Measurements from ENCODE around the gene TCL1B. TPM values are rescaled to one million over a fixed set of nuclear protein-coding genes. Genes with fewer than 3 reads are reported as not detected.
"Not testable (repeated sequence)": the region's sequence is repeated elsewhere in the genome, so short reads cannot be mapped to it uniquely, and the experiment has no call there.

The TCL1B gene
- total RNA-seq, 1 donor from 2014 or later, result not detected

- intact Hi-C loops (cut with DNase I), result no loop called here
- ATAC-seq, result no peak
- DNase-seq (ENCODE audit: low spot score), result no peak
Measured at GRCh38 chr14:95697764-95698163, 11.5 kb downstream of the TCL1B start.

- ATAC-seq (no peak), DNase-seq (ENCODE audit: low spot score) (no peak)
- intact Hi-C loops (cut with DNase I), result no loop called here
Measured at GRCh38 chr14:95698287-95698686, 12.1 kb downstream of the TCL1B start.

- ATAC-seq, result no peak
- intact Hi-C loops (cut with DNase I), result no loop called here
- DNase-seq (ENCODE audit: low spot score), result no peak
Measured at GRCh38 chr14:95699412-95699811, 13.2 kb downstream of the TCL1B start.

GRCh38 chr14:95700221-95700976 is 14.2 kb downstream of the TCL1B start:
- ATAC-seq (no peak), DNase-seq (ENCODE audit: low spot score) (no peak)
- intact Hi-C loops (cut with DNase I), result no loop called here

- no peak for DNase-seq (ENCODE audit: low spot score)
- intact Hi-C loops (cut with DNase I), result no loop called here
- ATAC-seq, result no peak
Measured at GRCh38 chr14:95701846-95702221, 15.6 kb downstream of the TCL1B start.

- DNase-seq (ENCODE audit: low spot score) (no peak), ATAC-seq (no peak)
- intact Hi-C loops (cut with DNase I), result no loop called here
Measured at GRCh38 chr14:95703341-95703740, 17.1 kb downstream of the TCL1B start.

- intact Hi-C loops (cut with DNase I), result no loop called here
- no peak for DNase-seq (ENCODE audit: low spot score)
- no peak for ATAC-seq
Measured at GRCh38 chr14:95703805-95704204, 17.6 kb downstream of the TCL1B start.

GRCh38 chr14:95705518-95705917 is 19.3 kb downstream of the TCL1B start:
- intact Hi-C loops (cut with DNase I), result no loop called here

GRCh38 chr14:95707327-95707726 is 21.1 kb downstream of the TCL1B start:
- no peak for DNase-seq (ENCODE audit: low spot score)
- ATAC-seq, result no peak
- intact Hi-C loops (cut with DNase I), result no loop called here

More at GRCh38 chr14:95705518-95705917, 19.3 kb downstream of the TCL1B start:
- ATAC-seq, result no peak
- no peak for DNase-seq (ENCODE audit: low spot score)

GRCh38 chr14:95710106-95710505 is 23.9 kb downstream of the TCL1B start:
- ATAC-seq, result no peak
- DNase-seq (ENCODE audit: low spot score), result no peak
- intact Hi-C loops (cut with DNase I), result no loop called here

- ATAC-seq (no peak), DNase-seq (ENCODE audit: low spot score) (no peak)
- intact Hi-C loops (cut with DNase I), result no loop called here
Measured at GRCh38 chr14:95711476-95712176, 25.4 kb downstream of the TCL1B start.

GRCh38 chr14:95712398-95712797 is 26.2 kb downstream of the TCL1B start:
- intact Hi-C loops (cut with DNase I), result no loop called here
- DNase-seq (ENCODE audit: low spot score) (no peak), ATAC-seq (no peak)

- DNase-seq (ENCODE audit: low spot score), result no peak
- ATAC-seq, result no peak
- intact Hi-C loops (cut with DNase I), result no loop called here
Measured at GRCh38 chr14:95713596-95714371, 27.6 kb downstream of the TCL1B start, which contains the start of gene TCL1A. TCL1A (minus strand) TSS chr14:95714125; CDS start chr14:95714066, 59 bp downstream.

GRCh38 chr14:95722525-95723190 is 36.4 kb downstream of the TCL1B start:
- DNase-seq (ENCODE audit: low spot score), result no peak
- intact Hi-C loops (cut with DNase I), result no loop called here
- ATAC-seq, result no peak

GRCh38 chr14:95725685-95726336 is 39.6 kb downstream of the TCL1B start:
- ATAC-seq (no peak), DNase-seq (ENCODE audit: low spot score) (no peak)
- intact Hi-C loops (cut with DNase I), result no loop called here

- intact Hi-C loops (cut with DNase I), result no loop called here
- DNase-seq (ENCODE audit: low spot score) (no peak), ATAC-seq (no peak)
Measured at GRCh38 chr14:95727056-95727700, 41.0 kb downstream of the TCL1B start.

GRCh38 chr14:95729402-95730028 is 43.3 kb downstream of the TCL1B start:
- ATAC-seq; intact Hi-C loops (cut with DNase I); DNase-seq (ENCODE audit: low spot score): not testable (repeated sequence)

- DNase-seq (ENCODE audit: low spot score) (no peak), ATAC-seq (no peak)
- intact Hi-C loops (cut with DNase I), result no loop called here
Measured at GRCh38 chr14:95730126-95730525, 43.9 kb downstream of the TCL1B start.
